HG03108 (cell line): ENCODE measurements around the gene FBXO44.

Source experiments
- ATAC-seq: cut with Tn5 transposase; IDR thresholded peaks from one replicate; pipeline ENCODE4 v1.9.1; 2021; ENCODE audit warnings: moderate library complexity; ENCODE audit not compliant: unreplicated experiment

Gene FBXO44

DNA sequence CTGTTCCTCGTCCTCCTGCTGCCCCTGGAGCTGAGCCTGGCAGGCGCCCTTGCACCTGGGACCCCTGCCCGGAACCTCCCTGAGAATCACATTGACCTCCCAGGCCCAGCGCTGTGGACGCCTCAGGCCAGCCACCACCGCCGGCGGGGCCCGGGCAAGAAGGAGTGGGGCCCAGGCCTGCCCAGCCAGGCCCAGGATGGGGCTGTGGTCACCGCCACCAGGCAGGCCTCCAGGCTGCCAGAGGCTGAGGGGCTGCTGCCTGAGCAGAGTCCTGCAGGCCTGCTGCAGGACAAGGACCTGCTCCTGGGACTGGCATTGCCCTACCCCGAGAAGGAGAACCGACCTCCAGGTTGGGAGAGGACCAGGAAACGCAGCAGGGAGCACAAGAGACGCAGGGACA, 51.6 kb downstream of the FBXO44 start:
- no peak for ATAC-seq

DNA sequence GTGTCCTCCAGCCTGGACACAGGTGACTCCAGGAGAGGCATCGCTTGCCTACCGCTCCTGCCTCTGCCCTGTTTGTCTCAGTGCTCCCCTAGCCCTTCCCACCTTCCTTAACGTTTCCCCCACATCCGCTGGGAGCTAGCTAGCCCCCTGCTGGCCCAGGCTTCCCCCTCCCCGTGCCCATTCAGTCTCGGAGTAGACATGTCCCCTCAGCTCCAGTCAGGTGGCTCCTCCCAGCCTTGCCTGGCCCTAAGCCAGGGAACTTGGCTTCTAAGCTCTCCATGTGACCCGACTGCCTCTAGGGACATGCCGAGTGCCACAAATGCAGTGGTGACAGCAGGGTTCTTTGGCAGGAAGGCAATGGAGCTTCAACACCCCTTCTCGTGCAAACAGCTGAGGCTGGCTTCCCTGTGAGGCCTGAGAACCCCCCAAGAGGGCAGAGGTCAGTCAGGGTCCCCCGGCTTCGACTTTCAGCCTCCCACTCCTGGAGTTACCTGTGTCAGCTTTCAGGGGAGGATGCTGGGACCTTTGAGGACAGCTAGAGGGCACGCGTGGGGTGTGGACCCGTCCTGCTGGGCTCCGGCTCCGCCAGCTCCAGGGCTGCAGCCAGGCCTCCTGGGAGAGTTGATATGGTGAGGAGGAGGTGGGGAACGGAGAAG, 53.1 kb downstream of the FBXO44 start:
- no peak for ATAC-seq

DNA sequence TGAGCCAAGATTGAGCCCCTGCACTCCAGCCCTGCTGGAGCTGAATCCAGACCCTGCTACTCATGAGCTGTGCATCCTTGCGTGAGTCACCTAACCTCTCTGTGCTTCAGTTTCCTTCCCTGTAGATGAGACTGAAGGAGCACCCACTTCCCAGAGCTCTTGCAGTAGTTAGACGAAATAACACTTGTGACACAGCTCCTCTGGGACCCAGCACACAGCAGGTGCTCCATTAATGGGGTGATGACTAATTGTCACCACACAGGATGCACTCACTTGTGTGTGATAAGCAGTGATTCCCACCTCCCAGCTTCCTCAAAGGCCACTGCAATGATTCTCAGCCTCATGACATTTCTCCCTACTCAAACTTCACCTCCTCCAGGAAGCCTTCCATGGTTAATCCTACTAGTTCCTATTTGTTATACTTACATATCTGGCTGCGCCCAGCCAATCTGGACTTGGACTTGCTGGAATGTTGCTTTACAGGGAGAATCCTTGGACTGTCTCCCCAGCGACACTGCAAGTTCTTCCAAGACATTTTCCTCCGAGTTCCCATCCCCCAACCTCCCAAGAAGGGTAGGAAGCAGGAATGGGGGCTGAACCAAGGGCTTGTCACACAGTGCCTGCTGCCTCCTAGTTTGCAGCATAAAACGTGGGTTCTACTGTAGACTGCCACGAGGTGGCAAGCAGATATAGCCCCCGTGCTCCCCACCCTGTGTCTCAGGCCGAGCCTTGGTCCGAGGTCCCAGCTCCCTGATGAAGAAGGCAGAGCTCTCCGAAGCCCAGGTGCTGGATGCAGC, 54.1 kb downstream of the FBXO44 start:
- no peak for ATAC-seq

DNA sequence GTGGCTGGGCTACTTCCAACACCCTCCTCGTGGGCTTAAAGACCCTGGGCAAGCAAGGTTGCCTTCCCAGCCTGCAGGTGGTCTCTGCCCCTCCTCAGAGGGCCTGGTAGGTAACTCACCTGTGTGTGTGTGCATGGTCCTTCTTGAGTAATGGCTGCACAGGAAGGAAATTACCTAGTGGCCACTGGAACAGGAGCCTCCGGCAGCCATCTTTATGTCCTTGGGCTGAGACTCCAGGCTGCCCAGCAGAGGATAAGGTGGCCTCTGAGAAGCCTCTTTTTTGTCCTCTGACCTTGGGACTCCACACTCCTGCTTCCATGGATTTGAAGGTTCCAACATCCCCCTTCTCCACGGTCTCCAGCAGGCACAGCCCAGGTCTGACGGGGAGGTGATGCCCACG, 56.8 kb downstream of the FBXO44 start:
- no peak for ATAC-seq

DNA sequence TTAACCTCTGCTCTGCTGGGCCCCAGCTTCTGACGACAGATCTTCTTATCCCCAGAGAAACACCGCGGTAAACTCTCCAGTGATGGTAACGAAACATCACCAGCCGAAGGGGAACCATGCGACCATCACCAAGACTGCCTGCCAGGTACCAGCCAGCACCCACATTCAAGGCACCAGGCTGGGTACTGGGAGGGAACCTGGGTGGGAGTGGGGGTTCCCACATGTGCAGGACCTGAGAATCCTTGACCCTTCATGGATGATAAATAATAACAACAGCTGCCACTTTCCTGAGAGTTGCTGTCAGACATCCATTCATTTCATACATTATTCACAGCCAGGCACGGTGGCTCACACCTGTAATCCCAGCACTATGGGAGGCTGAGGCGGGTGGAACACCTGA, 57.6 kb downstream of the FBXO44 start:
- ATAC-seq = no peak
